Inflammatory macrophage treated with lipopolysaccharide for 4 hours (primary cell): ENCODE results near the gene GPR15.

Experiments
- DNase-seq: peaks from one replicate; pipeline ENCODE4 v3.0.0-alpha.2; 2020

The GPR15 gene

GRCh38 chr3:98532275-98532637, 478 bp downstream of the GPR15 start:
- DNase-seq, result no peak

- DNase-seq, result no peak
Observed at GRCh38 chr3:98532709-98533571, 1.2 kb downstream of the GPR15 start.

- DNase-seq, result no peak
Observed at GRCh38 chr3:98534168-98534567, 2.4 kb downstream of the GPR15 start.

- DNase-seq, result no peak
Observed at GRCh38 chr3:98534734-98535133, 3.0 kb downstream of the GPR15 start.

- no peak for DNase-seq
Observed at GRCh38 chr3:98536456-98537017, 4.8 kb downstream of the GPR15 start.

GRCh38 chr3:98540346-98540745, 8.6 kb downstream of the GPR15 start:
- DNase-seq, result peak; percentile 44

GRCh38 chr3:98541695-98542094, 9.9 kb downstream of the GPR15 start:
- no peak for DNase-seq

- DNase-seq, result no peak
Observed at GRCh38 chr3:98542623-98543022, 10.8 kb downstream of the GPR15 start.

GRCh38 chr3:98545940-98546339, 14.2 kb downstream of the GPR15 start:
- no peak for DNase-seq

- no peak for DNase-seq
Observed at GRCh38 chr3:98548544-98548943, 16.8 kb downstream of the GPR15 start.

- no peak for DNase-seq
Observed at GRCh38 chr3:98550833-98551232, 19.1 kb downstream of the GPR15 start.

GRCh38 chr3:98551236-98551635, 19.5 kb downstream of the GPR15 start:
- no peak for DNase-seq

GRCh38 chr3:98551754-98552153, 20.0 kb downstream of the GPR15 start:
- no peak for DNase-seq

- DNase-seq, result no peak
Observed at GRCh38 chr3:98552232-98553020, 20.6 kb downstream of the GPR15 start.

- no peak for DNase-seq
Observed at GRCh38 chr3:98553021-98553563, 21.3 kb downstream of the GPR15 start.

- DNase-seq, result peak; percentile 54
Observed at GRCh38 chr3:98553753-98554152, 22.0 kb downstream of the GPR15 start.

GRCh38 chr3:98554580-98554979, 22.8 kb downstream of the GPR15 start:
- DNase-seq, result no peak

- no peak for DNase-seq
Observed at GRCh38 chr3:98555025-98555379, 23.2 kb downstream of the GPR15 start.

- DNase-seq, result no peak
Observed at GRCh38 chr3:98556164-98557130, 24.7 kb downstream of the GPR15 start.

GRCh38 chr3:98557324-98558010, 25.7 kb downstream of the GPR15 start:
- DNase-seq, result no peak

GRCh38 chr3:98558100-98558827, 26.5 kb downstream of the GPR15 start:
- DNase-seq, result no peak
